ENCODE measurements around the gene DPH3. TPM values are rescaled to one million over a fixed set of nuclear protein-coding genes. Genes with fewer than 3 reads are reported as not detected.
"Not testable (repeated sequence)": the region's sequence is repeated elsewhere in the genome, so short reads cannot be mapped to it uniquely, and the experiment has no call there.

DPH3 gene
- total RNA-seq (7.9 and 13.4 TPM in 2 replicates), polyA plus RNA-seq (28.2 and 30.0 TPM in 2 replicates)

GRCh38 chr3:16264708-16265454 is at the start of gene DPH3, which contains the start of gene OXNAD1:
TSS of gene DPH3 (minus strand) at chr3:16264943. CDS start at chr3:16264876, 67 bp downstream.
TSS of gene OXNAD1 (plus strand) at chr3:16265212. CDS start at chr3:16270953, 5,741 bp downstream.
- H3K27ac ChIP-seq: peak within 1 kb of the TSS; percentile 96
- H3K27me3 ChIP-seq: no peaks in the 10 kb centered on the region
- TF ChIP-seq, protein P1, sequence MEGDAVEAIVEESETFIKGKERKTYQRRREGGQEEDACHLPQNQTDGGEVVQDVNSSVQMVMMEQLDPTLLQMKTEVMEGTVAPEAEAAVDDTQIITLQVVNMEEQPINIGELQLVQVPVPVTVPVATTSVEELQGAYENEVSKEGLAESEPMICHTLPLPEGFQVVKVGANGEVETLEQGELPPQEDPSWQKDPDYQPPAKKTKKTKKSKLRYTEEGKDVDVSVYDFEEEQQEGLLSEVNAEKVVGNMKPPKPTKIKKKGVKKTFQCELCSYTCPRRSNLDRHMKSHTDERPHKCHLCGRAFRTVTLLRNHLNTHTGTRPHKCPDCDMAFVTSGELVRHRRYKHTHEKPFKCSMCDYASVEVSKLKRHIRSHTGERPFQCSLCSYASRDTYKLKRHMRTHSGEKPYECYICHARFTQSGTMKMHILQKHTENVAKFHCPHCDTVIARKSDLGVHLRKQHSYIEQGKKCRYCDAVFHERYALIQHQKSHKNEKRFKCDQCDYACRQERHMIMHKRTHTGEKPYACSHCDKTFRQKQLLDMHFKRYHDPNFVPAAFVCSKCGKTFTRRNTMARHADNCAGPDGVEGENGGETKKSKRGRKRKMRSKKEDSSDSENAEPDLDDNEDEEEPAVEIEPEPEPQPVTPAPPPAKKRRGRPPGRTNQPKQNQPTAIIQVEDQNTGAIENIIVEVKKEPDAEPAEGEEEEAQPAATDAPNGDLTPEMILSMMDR (IDR thresholded peaks at IDR 0.05; ENCODE audit: low read depth, low read length): no peak
- peaks cover 20% of the 10 kb centered on the region for H3K4me1 ChIP-seq (ENCODE audit: low read depth)
- H3K4me3 ChIP-seq: peak within 1 kb of the TSS; percentile 62
- no peaks in the 10 kb centered on the region for H3K9me3 ChIP-seq (ENCODE audit: low read depth)
- peaks cover 14% of the 10 kb centered on the region for H3K36me3 ChIP-seq
- DNase-seq (ENCODE audit: low read depth in 1 of 2, low spot score in 1 of 2): peak; percentile 100

- Histone ChIP-seq H3K27ac (no peak overlapping the region), H3K36me3 (peaks cover 8% of the 10 kb centered on the region), H3K4me1 (ENCODE audit: low read depth) (peaks cover 8% of the 10 kb centered on the region), H3K9me3 (ENCODE audit: low read depth) (no peaks in the 10 kb centered on the region), H3K27me3 (no peaks in the 10 kb centered on the region), H3K4me3 (no peak overlapping the region)
- DNase-seq (ENCODE audit: low read depth in 1 of 2, low spot score in 1 of 2): no peak
- TF ChIP-seq, protein P1 (IDR thresholded peaks at IDR 0.05; ENCODE audit: low read depth, low read length): no peak
Observed at GRCh38 chr3:16313886-16314645, 49.3 kb upstream of the DPH3 start.

- DNase-seq (ENCODE audit: low read depth in 1 of 2, low spot score in 1 of 2): peak in 1 of 2 donors; percentile 52
- no peaks in the 10 kb centered on the region for H3K27me3 ChIP-seq
Observed at GRCh38 chr3:16311960-16312451, 47.3 kb upstream of the DPH3 start.

DNA sequence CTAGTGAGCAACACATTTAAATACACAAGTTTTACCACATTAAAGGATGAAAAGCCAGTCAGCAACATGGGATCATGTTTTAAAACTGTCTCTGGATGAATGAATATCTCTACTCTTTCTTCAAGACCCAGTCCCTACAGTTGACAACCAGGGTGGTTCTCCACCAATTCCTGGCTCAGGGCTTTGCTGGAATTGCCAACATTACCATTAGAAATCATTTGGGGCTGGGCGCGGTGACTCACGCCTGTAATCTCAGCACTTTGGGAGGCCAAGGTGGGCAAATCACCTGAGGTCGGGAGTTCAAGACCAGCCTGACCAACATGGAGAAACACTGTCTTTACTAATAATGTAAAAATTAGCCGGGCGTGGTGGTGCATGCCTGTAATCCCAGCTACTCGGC is 45.7 kb upstream of the DPH3 start:
- H3K36me3 ChIP-seq; H3K27me3 ChIP-seq; DNase-seq (ENCODE audit: low read depth in 1 of 2, low spot score in 1 of 2); H3K4me1 ChIP-seq (ENCODE audit: low read depth); H3K27ac ChIP-seq; H3K4me3 ChIP-seq; H3K9me3 ChIP-seq (ENCODE audit: low read depth): not testable (repeated sequence)

More at GRCh38 chr3:16311960-16312451, 47.3 kb upstream of the DPH3 start:
- Histone ChIP-seq H3K4me1 (ENCODE audit: low read depth) (peaks cover 8% of the 10 kb centered on the region), H3K27ac (no peak overlapping the region), H3K9me3 (ENCODE audit: low read depth) (no peaks in the 10 kb centered on the region), H3K36me3 (peaks cover 8% of the 10 kb centered on the region), H3K4me3 (no peak overlapping the region)
- TF ChIP-seq, protein P1 (IDR thresholded peaks at IDR 0.05; ENCODE audit: low read depth, low read length): no peak

DNA sequence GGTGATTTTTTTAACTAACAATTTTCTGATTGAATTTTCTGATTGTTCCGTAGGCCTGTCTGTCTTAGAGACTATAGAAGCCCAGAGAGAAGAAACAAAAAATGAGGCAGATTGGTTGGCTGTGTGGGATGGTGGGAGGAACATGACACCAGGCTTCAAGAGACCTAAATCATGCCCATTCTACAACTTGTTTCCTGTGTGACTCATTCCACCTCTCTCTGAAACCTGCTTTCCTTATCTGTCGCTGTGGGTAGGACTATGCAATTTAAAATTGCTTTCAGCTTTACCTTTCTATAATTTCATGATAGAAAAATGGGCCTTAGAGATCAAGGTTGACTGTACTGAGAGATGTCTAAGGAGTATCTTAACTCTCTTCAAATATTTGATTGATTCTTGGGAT is 44.8 kb upstream of the DPH3 start:
- H3K27me3 ChIP-seq: no peaks in the 10 kb centered on the region

More for the DNA sequence above, 44.8 kb upstream of the DPH3 start:
- Histone ChIP-seq H3K9me3 (ENCODE audit: low read depth) (no peaks in the 10 kb centered on the region), H3K4me1 (ENCODE audit: low read depth) (peaks cover 8% of the 10 kb centered on the region), H3K36me3 (peaks cover 4% of the 10 kb centered on the region), H3K4me3 (no peak overlapping the region), H3K27ac (no peak overlapping the region)
- peak in 1 of 2 donors; percentile 40 for DNase-seq (ENCODE audit: low read depth in 1 of 2, low spot score in 1 of 2)
- TF ChIP-seq, protein P1 (IDR thresholded peaks at IDR 0.05; ENCODE audit: low read depth, low read length): no peak

Data from cardiac muscle cell (in vitro differentiated cells and primary cell).